WI38 (cell line): ENCODE measurements around the gene EVC.

Experiments
- H3K4me3 ChIP-seq: 2 replicates; pipeline ENCODE4 v1.5.1; 2011; ENCODE audit warnings: low read depth, mild to moderate bottlenecking, control low read depth, low read length
- TF ChIP-seq, protein P1 (sequence below): IDR thresholded peaks from 2 replicates; pipeline ENCODE4 v1.5.1; 2012; ENCODE audit warnings: low read depth, mild to moderate bottlenecking, control low read depth, low read length

Gene EVC

DNA sequence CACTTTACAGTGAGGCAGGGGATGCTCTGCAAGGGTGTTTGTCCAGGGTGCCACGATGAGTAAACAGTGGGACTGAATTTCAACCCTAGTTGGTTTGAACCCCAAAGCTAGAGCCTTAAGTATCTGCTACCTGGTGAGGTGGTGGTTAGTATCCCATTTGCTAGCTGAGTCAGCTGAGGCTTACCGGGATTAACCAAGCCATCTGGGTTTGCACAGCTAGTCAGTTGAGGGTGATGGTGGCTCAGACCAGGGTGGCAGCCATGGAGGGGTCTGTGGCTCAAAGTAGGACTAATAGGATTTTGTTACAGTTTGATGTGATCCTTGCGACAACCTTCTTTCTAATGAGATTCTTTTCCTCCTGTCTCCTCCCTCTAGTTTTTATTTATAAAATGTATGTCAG is 1.9 kb downstream of the EVC start:
- peak overlapping the region; percentile 73 for H3K4me3 ChIP-seq
- TF ChIP-seq, protein P1, sequence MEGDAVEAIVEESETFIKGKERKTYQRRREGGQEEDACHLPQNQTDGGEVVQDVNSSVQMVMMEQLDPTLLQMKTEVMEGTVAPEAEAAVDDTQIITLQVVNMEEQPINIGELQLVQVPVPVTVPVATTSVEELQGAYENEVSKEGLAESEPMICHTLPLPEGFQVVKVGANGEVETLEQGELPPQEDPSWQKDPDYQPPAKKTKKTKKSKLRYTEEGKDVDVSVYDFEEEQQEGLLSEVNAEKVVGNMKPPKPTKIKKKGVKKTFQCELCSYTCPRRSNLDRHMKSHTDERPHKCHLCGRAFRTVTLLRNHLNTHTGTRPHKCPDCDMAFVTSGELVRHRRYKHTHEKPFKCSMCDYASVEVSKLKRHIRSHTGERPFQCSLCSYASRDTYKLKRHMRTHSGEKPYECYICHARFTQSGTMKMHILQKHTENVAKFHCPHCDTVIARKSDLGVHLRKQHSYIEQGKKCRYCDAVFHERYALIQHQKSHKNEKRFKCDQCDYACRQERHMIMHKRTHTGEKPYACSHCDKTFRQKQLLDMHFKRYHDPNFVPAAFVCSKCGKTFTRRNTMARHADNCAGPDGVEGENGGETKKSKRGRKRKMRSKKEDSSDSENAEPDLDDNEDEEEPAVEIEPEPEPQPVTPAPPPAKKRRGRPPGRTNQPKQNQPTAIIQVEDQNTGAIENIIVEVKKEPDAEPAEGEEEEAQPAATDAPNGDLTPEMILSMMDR = no peak

DNA sequence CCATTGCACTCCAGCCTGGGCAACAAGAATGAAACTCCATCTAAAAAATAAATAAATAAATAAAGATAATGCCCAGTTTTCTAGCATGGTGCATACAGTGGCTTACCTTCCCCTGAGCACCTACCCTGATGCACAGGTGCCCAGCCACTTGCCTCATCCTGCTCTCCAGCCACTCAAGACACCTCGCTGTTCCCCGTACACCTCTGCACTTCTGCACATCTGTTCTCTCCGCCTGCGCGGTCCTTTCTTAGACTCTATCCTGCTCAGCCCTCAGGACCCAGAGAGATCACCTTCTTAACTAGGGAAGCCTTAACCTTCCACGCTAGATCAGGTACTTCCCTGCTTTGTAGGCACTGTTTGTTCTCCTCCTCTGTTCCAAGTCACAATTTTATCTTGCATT is 2.9 kb downstream of the EVC start:
- H3K4me3 ChIP-seq = no peak overlapping the region
- TF ChIP-seq, protein P1 = no peak

DNA sequence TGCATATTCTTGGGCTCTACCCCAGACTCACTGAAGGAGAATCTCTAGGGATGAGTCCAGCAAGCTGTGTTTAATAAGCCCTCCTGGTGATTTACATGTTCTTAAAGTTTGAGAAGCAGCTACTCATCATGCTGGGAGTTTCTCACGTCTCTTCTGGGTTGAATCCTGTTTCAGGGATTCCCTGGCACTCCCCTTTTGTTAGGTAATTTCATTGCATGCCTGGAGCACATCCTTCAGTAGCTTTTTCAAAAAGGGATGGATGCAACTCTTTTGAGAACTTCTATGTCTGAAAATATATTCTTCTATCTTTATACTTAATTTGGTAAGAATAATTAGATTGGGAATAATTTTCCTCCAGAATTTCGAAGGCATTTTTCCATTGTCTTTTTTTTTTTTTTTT is 4.4 kb downstream of the EVC start:
- TF ChIP-seq, protein P1 = no peak
- H3K4me3 ChIP-seq = no peak overlapping the region

DNA sequence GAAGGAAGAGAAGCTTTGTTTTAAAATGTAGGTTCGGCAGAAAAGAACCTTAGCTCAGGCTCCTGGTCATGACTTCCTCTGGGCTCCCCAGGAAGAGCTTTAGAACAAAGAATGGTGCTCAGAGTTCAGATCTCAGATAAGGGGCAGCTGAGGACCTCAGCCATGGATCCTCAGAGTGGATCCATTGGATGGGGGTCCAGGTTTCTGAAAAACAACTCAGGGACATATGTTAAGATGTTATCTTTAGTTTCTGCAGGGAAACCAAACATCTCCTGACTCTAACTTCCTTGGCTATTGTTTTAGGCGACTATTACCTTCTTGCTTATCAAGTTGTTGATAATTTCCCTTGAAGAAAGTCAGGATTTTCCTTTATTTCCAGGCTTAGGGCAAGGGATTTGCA is 5.4 kb downstream of the EVC start:
- no peak overlapping the region for H3K4me3 ChIP-seq

DNA sequence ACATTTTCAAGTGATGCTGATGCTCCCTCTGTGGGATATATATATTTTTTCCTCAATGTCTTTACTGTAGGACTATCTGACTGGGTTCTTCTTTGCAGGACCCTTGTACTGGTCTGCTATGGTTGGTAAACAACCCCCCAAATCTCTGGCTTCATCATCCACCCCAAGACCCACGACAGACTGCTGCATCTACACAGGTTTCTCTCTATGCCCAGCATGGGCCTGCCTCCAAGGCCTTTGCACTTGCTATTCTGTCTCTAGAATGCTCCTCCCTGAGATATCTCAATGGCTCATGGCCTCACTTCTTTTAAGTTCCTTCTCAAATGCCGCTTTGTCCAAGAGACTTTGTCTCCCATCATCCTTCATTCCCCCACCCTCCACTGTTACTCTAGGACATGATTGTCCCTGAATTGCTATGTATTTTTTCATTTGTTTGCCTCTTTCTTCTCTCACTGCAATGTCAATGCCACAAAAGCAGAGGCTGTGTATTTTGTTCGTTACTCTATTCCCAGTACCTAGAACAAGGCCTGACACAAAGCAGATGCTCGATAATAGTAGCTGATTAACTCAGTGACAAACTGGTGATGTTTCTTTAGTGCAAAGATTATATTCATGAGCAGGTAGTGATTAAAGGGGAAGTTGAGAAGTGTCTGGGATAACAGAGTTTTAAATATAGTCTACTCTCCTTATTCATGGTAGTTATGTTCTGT is 6.6 kb downstream of the EVC start:
- TF ChIP-seq, protein P1 = no peak
- H3K4me3 ChIP-seq = no peak overlapping the region

More for the DNA sequence above, 5.4 kb downstream of the EVC start:
- TF ChIP-seq, protein P1 = no peak

DNA sequence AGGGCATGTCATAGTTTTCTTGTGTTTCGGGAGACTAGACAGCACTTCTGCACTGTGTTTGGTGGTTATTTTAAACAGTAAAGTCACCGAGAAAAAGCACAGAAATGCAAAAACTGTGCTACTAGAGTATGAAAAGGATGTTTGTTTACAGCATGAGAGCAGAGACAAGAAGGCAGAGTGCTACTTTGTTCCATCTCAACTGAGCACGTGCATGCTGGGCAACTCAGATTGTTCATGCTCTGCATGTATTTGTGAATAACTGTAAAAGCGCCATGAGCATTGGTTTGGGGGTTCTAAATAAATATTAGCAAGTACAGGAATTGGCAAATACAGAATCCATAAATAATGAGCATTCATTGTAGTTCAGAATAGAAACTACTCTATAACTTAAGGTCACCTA is 7.4 kb downstream of the EVC start:
- TF ChIP-seq, protein P1 = no peak
- H3K4me3 ChIP-seq = no peak overlapping the region

DNA sequence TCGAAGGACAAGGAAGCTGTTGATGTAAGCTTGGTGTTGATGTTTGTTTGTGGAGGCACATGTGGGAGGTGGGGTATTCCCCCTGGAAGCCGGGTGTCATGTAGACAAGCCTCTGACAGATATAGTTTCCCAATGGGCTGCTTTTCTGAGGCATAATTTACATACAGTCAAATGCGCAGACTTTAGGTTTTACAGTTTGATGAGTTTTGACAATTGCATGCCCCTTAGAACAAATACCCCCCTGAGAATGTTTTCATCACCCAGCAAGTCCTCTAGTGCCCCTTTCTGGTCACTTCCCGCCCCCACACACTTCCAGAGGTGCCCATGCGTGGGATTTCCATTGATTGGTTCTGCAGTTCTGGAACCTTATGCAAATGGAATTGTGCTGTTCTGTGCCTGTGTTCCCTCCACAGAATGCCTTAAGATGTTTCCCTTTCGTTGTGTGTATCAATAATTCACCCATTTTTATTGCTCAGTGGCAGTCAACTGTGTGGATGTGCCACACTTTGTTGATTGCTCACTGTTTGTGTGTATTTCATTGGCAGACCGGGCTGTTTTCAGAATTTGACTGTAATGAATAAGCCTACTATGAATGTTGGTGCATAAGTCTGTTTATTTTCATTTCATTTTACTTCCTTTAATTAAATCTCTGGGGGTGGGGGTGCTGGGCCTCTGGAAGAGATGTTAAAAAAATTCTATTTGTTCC is 8.5 kb downstream of the EVC start:
- TF ChIP-seq, protein P1 = no peak
- H3K4me3 ChIP-seq = no peak overlapping the region
